NCI-H2227 (cell line): ENCODE measurements around the gene DYNC1I1.

Experiments used
- DNase-seq: peaks from one replicate; lab custom pipeline; 2025; ENCODE audit not compliant: unreplicated experiment; lab: John Stamatoyannopoulos, UW

DYNC1I1 gene

DNA sequence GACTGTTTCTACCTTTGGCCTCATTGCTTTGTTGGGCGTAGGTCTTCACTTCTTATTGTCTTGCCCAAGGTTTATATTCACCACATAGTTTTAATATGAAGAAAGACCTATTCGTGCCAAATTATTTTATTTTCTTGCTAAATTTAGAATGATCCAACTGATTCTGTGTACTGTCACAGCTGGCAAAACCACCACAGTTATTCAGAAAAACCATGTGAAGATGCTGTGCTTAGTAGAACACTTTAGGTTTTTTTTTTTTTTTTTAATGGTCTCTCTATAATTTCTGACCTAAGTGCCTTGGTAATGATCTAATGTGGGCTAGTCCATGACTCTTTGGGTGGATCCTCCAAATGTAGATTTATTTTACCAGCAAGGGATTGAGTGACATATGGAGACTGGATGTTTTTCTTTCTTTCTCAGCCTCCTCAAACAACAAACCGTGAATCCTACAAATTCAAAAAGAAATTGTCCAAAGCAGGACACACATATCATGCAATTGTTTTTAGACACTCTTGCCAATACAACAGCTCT is 243.8 kb downstream of the DYNC1I1 start:
- DNase-seq, result no peak

DNA sequence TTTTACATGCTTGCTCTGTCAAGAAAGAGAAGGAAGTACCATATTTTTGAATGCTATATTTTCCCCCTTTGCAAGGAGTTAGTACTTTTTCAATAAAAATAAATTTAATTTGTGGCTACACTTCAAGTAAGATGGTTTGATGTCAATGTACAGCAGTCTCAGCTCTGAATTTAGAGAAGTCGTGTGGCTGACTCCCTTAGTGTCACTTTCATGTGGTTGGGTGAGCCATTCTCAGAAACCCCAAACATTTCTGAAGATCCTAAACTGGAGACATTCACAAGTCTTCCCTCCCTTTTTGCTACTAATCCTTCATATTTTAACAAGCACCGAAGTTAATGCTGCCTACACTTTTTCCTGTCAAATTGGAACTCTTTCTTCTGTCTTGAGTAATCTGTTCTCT is 244.4 kb downstream of the DYNC1I1 start:
- DNase-seq, result no peak

DNA sequence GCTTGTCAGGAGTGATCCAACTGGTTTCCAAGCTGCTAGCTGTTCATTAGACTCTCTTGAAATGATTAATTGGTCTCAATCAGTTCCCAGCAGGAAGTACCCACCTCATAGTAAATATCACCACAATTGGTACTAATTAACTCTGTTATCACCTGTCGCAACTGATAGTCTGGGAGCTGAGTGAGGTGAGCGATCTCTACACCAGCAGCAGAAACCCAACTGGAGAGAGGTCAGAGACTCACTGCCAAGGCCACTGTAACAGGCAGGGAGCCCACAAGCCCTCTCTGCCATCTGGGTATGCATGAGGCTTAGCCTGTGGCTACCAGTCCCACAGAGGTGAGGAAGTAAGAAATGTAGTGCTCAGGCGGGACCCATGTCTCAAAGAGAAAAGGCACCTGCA is 245.5 kb downstream of the DYNC1I1 start:
- no peak for DNase-seq

DNA sequence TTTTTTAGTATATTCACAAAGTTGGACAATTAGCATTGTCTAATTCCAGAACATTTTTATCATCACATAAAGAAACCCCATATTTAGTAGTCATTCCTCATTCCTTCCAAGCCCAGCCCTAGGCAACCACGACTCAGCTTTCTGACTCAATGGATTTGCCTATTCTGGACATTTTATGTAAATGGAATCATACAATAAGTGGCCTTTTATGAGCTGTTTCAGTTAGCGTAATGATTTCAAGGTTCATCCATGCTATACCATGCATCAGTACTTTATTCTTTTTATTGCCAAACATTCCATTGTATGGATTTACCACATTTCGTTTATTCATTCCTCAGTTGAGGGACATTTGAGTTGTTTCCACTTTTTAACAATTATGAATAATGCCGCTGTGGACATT is 249.2 kb downstream of the DYNC1I1 start:
- no peak for DNase-seq

DNA sequence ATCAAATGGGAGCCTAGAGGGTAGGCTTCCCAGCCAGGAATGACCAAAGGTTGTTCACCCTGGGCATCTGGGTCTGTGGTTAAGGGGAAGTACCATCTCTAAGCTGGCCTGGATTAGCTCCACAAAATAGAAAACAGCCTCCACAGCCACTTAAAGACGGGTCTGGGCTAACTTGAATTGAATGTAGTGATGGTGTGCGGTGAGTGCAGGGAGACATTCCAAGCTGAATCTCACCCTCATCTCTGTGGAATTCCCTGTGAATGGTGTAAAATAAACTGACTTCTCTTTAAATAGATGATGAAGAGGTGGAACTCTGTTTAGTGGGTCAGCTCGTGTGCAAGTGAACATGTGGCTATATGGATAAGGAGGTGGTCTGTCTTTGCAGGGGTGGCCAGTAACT is 251.0 kb downstream of the DYNC1I1 start:
- no peak for DNase-seq

DNA sequence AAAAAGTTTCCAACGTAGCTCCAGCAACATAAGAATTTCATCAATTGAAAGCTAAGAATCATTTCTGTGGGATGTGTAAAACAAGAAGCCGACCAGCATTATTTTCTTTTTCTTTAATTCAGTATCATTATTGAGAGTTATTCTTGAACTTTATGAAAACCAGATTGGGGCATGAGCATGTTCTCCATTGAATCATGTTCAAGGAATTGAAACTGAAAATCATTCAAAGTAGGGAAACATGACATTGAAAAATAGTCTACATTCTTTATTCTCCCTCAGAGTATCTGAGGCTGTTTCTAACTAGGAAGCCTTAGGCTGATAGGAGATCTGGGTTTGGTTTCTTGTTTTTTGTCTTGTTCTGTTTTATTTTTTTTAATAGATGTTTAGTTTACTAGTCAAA is 253.7 kb downstream of the DYNC1I1 start:
- no peak for DNase-seq

DNA sequence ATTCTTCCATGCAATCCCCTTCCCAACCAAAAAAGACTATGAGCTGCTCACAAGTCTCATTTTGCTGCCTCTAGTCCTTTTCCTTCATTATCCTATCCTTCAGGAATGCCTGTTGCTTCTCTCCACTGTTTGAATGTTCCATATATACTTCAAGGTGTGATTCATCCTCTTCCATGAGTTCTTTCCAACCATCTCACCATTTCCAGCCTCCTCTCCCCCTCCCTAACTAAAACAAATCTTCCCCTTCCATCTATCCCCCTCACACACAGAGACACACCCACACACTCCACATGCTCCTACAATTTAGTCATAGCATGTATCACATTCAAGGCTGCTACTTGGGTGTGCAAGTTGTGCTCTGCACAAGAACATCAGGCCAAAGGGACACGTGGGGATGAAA is 254.3 kb downstream of the DYNC1I1 start:
- no peak for DNase-seq

DNA sequence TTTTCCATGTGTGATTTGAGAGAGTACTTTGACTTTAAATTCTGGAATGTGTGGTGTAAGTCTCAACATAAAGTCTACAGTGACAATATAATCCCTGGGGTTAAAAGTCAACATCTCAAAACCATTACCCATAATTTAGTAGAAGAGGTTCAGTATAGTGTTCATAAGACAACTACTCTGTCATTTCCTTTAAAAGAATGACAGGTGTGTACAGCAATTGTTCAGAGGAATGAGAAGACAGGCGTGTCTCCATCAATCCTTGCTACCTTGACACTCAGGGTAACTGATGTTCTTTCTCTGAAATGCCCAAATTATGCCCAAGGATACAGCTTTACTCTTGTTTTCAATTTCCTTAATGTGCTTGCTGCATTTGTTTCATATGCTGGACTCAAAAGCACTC is 256.4 kb downstream of the DYNC1I1 start:
- DNase-seq, result peak; percentile 63

DNA sequence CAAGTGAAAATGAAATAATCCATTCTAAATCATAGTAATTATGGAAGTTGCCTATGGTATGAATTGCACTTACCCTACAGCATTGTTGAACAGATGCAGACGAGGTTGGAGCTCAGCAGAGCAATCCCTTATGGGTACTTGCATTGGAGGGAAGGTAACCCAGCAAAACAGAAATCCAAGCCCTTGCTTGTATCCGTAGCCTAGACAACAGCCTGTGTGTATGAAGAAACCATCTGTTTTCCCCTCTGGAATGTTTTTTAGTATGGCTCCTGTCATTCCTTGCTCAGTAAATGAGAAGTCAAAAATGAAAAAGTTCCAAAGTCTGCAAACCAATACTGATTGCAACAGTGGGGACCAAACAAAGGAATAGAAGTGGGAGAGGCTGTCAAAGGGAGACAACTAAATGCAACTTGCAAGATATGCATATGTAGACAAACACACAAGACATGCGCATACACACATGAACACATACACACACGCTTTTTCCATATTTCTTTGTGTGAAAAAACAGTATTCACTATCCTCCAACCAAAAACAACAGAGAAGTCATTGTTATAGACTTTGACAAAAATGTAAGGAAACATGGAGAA is 260.8 kb downstream of the DYNC1I1 start:
- no peak for DNase-seq

DNA sequence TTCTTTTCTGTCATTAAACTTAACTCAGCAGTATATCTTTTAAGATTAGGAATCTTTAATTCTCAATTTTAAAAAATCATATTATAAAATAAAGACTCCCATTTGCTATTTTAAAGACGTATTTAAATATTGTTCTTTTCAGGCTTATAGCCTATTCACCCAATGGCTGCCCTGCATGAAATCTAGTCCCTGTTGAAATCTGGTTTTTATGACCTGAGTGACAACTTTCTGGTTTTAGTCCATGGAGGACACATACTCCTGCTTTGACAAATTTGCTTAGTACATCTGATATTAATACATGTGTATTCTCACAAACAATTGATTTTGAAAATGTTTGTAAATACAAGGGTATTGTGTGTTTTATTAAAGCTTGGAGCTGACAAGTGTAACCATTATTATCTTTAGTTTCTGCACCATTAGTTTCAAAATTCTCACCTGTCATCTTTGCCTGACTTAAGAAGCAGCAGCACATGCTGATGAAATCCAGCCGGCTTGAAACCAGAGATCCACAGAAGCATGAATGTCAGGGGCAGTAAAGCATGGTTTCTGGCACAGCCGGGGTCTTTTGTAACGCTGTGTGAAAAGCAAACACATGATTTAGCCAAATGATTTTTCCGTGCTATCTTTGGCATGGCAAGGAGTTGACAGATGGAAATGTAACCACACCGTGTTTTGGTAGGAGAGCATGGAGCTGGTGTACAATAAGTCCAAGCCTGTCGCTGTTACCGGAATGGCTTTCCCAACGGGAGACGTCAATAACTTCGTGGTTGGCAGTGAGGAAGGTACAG is 262.8 kb downstream of the DYNC1I1 start:
- DNase-seq, result no peak

DNA sequence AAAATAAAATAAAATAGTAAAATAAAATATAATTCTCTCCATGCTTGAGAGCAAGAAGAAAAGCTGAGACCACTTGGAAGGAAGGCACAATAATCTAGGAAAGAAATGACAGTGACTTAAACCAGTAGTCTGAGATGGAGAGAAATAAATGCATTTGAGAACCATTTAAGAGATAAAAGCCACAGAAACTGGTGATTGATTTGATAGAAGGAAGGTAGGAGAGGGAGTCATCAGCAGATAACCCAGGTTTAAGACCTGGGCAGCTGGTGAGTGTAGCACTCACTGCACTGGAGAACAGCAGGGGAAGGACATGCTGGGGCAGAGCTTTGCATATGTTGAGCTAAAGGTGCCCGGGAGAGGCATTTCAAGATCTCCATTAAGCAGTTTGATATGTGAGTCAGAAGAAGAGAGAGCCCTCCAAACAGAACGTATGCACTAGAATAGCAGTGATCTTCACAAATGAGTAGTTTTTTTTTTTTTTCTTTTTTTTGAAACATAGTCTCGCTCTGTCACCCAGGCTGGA is 268.0 kb downstream of the DYNC1I1 start:
- DNase-seq, result no peak

DNA sequence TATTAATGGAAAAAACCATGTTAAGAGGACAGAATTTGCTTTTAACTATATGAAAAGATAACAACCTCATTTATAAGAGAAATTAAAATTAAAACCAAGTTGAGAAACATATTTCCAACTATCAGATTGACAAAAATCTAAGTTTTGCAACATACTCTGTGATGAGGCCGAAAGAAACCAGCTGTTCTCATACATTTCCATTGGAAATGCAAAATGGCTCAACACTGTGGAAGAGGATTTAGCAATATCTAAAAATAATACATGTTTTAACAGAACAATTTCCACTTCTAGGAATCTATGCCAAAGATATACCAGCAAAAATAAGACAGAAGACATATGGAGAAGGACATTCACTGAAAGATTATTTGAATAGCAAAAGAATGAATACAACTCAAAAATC is 268.8 kb downstream of the DYNC1I1 start:
- no peak for DNase-seq

DNA sequence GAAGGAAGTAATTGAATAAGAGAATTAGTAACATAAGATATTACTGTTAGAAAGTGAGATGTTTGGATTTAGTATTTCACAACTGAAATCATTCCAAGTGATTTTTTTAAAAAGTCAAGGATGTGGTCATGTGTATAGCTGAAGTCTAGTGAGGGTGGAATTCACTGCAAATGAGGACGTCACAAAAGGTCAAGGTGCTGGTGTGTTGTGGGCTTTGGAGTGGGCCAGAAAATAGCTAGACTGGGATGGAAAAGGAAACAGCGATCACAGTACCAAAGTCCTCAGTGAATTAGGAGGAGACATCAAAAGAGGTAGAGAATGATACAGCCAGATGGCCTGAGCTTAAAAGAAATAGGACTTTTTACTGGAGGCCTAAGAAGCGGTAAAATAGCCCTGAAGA is 272.8 kb downstream of the DYNC1I1 start:
- no peak for DNase-seq

DNA sequence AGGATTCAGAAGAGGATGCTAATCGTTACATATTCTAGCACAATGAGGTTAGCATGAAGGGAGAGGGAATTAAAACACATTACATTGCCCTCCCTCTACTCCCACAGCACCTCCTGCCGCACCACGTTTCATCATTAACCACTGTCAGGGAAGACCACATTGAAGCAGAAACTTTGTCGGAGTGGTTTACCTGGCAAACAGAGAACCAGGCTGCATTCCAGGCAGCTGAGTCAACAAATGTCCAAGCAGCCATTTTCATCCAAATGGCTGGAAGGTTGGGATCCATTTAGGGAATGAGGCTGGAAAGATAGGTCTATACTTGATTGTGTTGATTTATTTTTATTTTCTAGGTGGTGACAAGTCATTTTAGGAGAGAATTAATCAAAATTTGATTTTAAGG is 273.6 kb downstream of the DYNC1I1 start:
- no peak for DNase-seq

DNA sequence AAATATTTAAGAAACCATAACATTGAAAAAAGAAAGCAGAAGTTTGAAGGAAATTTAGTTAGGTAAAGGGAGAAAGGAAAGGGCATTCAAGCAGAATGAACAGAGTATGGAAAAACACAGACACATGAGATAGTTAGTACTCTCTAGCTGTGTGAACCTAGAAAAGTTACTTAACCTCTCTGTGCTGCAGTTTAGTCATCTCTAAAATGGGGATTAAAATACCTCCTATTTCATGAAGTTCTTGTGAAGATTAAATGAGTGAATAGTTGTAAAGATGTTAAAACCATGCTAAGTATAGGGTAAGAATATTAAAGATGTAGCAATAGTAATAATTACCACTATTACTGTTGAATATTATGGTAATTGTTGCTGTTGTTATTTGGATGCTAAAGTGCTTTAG is 279.9 kb downstream of the DYNC1I1 start:
- no peak for DNase-seq

DNA sequence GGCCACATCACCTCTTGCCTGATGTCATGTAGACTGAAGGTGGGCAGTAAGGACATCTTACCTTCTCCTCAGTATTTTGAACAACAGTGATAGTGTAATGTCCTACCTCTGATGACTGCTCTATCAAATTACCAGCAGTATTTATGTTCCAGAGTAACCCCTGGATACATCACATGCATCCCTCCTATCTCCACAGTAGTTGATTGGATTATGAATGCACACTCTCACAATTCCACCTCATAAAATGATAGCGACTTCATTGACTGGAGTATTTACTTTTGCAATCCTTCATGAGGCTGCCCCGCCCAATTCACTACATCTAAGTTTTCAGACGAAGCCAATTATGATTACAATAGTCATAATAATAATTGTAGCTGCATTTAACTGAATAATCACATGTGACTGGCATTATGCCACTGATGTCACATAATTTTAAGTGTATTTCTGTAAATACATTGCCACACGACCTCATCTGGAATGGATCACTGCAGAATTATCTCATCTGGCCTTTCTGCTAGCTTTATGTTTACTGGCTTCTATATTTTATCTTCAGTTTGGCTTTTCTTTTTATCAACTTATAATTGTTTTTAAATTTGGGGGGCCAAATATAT is 280.6 kb downstream of the DYNC1I1 start:
- DNase-seq, result no peak

DNA sequence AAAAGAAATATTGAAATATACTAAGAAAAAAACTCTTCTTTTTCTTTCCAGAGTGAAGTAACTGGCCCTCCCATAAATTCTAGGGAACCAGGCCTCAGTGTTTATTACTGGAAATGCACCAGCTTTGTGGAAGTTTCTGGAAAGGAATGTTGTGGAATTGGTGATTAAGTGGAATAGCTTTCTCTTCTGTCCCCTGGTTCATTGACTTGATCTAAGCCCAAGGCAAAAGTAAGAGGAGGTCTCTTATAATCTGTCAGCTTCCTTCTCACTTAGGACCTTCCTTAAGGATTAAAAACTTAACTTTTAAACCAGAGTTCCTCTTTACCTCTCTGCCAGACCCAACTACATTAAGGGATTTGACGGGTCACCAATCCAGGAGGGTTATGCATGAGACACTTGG is 283.4 kb downstream of the DYNC1I1 start:
- DNase-seq, result no peak

DNA sequence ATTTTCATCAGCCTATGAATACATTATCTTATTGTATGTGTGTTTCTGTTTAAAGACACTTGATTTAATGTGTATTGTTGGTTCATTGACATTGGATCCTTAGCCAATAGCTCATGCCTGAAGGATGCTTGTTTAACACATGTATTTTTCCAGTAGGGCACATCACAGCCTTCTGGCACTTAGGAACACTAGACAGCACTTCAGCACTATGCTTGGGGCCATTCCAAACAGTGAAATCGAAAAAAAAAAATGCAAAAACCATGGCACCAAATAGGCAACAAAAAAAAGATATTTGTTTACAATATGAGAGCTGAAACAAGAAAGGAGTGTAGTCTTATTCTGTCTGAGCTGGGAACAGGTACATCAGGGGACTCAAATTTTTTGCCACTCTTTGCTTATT is 286.7 kb downstream of the DYNC1I1 start:
- DNase-seq, result no peak

DNA sequence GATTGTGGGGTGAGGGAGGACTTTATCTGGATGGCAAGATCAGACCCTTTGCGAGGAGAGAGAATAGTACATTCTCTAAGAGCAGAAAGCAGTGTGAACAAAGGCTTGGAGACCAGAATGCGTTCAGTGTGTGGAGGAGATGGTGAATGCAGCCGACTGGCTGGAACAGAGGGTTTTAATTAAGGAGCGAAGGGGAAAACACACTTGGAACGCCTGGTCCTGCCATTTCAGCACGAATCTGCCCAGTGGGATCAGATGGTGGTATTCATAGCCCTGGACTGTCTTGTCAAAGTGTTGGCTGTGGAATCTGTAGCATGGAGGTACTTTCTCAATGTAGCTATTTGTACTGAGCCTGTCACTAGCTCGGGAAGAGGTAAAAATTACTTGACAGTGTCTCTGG is 288.7 kb downstream of the DYNC1I1 start:
- DNase-seq, result no peak

DNA sequence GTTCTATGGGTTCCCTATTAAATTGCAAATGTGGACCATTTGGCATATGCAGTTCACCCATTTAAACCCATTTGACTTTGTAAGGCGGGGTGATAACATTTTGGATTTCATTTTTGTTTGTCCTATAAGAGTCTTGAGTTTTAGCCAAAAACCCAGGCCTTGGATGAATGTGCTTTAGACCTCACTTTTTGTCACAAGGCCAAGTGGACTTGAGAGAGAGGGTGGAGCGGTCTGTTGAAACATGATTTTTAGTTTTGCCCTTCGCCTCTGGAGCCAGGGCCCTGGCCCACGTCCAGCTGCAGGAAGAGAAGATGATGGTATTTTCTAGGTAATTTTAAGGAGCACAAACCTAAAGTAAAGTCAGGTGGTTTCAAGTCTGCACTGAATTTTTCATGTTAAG is 289.5 kb downstream of the DYNC1I1 start:
- DNase-seq, result no peak

DNA sequence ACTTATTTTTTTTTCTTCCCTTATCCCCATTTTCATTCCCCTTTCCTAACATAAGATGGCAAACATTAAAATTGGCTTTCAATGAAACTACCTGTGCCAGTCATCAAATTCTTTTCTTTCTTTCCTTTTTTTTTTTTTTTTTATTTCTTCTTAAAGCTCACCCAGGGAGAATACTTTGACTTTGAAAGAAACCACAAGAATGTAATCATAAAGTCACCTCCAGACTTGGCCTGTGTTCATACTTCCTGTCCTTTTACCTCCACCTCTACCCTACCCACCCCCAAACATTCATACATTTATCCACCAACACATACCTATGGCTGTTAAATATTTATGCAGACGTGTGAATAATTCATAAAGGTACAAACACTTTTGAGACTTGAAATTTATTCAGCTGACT is 295.0 kb downstream of the DYNC1I1 start:
- DNase-seq, result no peak

DNA sequence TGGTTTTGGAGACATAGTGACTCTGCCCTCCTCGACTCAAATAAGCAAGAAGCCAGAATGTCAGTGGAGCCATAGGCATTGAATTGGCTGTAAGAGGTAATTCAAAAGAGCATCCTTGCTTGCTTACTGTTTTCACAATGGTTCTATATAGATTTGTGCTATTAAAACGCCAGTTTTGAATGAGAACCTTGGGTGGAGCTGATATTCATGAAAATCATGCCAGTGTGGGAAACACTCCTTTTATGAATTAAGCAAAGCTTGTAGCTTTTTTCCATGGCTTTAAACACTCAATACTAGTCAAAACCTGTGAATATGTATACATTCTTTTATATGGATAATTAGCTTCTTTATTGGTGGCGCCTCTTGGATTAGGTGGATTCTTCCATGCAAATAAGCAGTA is 297.0 kb downstream of the DYNC1I1 start:
- DNase-seq, result no peak
